ENCODE results near the gene GLT8D2.

Gene GLT8D2

DNA sequence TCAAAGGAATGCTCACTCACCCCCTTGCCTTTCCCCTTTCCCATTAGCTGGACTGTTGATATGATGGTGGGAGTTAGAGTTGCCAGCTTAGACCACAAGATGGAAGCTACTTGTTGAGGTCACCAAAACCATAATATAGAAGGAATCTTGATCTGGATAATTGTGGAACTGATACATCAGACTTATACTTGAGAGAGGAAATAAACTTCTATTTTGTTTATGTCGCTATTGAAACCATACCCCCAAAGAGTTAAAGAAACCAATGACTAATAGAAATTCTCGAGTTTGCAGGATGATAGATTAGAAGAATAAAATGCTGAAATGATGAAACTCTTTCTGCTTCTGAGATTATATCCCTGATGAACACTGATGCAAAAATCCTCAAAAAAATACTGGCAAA is 46.4 kb downstream of the GLT8D2 start:
- DNase-seq: no peak

- DNase-seq: no peak
Measured at GRCh38 chr12:104002686-104003085, 47.3 kb downstream of the GLT8D2 start.

DNA sequence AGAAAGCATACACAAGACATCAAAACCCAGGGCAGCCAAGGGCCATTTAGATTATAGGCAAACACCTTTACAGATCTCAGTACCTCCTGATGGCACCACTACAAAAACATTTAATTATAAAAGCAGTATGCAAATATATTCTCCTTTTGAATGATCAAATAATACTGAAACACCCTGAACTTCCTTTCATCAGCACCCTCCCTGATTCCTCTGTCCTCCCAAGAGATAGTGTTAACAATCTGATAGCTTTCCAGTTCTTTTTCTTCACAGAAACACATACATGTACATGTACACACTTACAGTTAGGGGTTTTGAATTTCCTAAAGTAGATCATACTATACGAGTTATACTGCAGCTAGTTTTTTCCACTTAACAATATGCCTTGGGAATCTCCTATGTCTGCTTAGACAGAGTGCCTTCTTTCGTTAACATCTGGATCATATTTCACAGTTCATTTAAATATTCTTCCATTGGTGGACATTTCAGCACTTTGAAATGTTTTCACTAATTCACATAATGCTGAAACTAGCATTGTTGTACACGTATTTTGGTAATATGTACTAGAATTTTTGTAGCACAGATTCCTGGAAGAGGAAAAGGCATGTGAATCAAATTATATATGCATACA is 49.1 kb downstream of the GLT8D2 start:
- DNase-seq: no peak

- no peak for DNase-seq
Measured at GRCh38 chr12:103998976-103999375, 51.0 kb downstream of the GLT8D2 start.

DNA sequence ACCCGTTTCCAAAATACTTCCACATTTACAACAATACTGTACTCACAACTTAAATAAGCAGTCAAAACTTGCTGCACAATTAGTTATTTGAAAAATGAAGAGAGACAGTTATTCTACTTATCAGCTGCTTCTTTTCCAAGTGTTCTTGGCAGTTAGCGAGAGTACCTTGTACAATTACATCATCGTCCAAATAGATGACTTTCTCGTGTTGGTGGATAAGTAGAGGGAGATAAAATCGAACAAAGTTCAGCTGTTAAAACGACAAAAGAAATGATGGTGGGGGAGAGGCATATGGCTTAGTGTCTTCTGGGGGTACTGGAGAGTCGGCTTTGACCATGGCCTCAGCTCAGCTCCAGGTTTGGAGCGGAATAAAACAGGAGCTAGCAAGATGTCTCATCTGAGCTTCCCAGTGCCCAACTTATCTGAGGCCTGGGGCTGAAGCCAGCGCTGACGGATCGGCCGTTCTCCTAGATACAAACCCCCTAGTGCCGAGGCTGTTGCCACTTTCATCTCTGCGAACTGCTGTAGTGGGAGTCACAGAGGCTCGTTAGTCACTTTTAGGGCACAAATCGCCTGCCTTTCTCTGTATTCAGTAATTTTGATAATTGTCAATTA is 52.6 kb downstream of the GLT8D2 start:
- no peak for DNase-seq

- no peak for DNase-seq
Measured at GRCh38 chr12:103996595-103996994, 53.4 kb downstream of the GLT8D2 start.

GRCh38 chr12:103994235-103994634 is 55.8 kb downstream of the GLT8D2 start:
- no peak for DNase-seq

DNA sequence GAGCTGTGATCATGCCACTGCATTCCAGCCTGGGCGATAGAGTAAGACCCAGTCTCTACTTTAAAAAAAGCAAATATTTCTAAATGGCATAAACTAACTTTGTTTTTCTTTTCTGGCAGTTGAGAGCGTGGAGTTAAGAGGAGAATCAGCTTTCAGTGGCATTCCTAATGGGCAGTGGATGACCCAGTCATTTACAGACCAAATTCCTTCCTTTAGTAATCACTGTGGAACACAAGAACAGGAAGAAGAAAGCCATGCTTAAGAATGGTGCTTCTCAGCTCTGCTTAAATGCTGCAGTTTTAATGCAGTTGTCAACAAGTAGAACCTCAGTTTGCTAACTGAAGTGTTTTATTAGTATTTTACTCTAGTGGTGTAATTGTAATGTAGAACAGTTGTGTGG is 63.2 kb downstream of the GLT8D2 start:
- DNase-seq: no peak

- no peak for DNase-seq
Measured at GRCh38 chr12:103978384-103978982, 71.5 kb downstream of the GLT8D2 start.

- no peak for DNase-seq
Measured at GRCh38 chr12:103975368-103975767, 74.6 kb downstream of the GLT8D2 start.

- no peak for DNase-seq
Measured at GRCh38 chr12:103973909-103974308, 76.1 kb downstream of the GLT8D2 start.

DNA sequence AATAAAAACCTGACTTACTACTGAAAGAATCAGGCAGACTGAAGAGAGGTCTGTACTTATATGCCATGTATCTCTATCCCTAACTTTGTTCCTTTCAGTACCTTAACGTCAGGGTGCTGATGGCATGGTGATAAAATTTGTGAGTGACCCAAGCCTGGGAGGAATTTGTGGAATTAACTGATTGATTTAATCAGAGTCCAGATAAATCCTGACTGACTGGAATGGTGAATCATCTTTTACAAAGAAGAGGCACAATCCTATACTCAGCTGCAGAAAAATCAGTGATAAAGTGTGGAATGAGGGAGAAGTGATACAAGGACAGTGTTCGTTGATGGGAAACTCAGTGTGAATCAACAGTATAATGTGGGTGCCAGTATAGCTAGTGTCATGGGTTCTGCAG is 80.6 kb downstream of the GLT8D2 start:
- no peak for DNase-seq

DNA sequence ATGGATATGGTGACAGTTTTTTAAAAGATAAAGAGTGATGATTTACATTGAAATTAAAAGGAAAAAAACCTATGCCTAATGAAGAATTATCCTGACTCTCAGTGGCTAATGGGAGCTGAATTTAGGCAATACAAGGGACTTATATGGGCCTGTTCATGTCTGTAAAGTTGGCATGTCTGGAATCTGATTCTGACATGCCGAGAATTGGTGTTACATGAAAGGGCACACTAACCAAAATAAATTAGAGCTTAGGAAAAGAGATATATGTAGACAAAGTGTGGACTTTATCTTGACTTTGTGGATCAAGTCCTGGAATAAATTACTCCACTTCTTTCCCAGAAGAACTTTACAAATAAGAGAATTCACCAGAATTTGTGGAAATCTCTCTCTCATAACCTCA is 83.3 kb downstream of the GLT8D2 start:
- no peak for DNase-seq

- DNase-seq: peak; percentile 83 to 99 (median 97)
Measured at GRCh38 chr12:103965590-103966504, 84.1 kb downstream of the GLT8D2 start, which contains the start of gene TDG. Gene TDG, plus strand, starts transcription at chr12:103965872. Its CDS starts 166 bp downstream, at chr12:103966038.

GRCh38 chr12:103965255-103965589 is 84.8 kb downstream of the GLT8D2 start:
- no peak for DNase-seq

DNA sequence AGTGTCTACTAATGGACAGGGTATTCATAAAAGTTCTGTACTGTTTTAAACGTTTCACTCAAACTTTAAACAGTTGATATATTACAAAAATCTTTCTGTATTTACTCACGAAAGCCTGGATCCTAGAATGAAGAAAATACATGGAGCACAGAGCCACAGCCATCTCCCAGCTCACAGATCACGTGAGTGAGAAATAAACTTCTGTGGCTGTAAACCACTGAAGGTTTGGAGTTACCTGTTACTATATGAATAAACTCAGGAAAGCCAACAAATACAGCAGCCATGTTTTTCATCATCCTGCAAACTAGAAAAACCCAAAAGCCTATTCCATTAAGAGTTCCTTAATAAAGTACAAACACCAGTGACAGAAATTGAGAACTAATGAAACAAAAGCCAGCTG is 85.2 kb downstream of the GLT8D2 start:
- DNase-seq: no peak

DNA sequence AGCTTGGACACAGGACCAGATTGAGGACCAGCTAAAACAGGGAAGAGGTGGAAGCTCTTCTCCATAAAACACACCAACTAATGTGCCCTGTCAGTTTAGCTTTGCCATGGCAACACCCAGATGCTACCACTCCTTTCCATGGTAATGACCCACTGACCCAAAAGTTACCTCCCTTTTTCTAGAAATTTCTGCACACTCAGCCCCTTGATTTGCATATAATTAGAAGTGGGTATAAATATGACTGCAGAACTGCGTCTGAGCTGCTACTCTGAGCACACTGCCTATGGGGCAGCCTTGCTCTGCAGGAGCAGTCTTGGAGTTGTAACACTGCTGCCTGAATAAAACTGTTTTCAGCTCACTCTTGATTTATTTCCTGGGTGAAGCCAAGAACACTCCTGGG is 87.5 kb downstream of the GLT8D2 start:
- DNase-seq: no peak

GRCh38 chr12:103960616-103961227 is 89.3 kb downstream of the GLT8D2 start:
- no peak for DNase-seq

DNA sequence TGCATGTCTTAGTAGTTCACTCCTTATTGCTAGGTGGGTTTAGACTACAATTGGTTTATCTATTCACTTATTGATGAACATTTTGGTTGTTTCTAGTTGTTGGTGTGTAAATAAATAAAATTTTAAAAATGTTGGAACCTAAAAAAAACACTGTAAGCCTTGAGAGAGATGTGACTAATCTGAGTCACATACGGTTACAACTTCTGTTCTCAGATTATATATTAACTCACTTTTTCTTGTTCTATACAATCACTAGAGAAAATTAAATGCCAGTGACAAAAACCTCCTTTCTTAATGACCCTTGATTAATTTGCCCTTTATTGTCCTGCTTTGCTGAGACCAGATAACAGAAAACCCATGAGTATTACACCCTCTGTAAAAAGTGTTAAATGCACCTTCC is 91.4 kb downstream of the GLT8D2 start:
- no peak for DNase-seq

- no peak for DNase-seq
Measured at GRCh38 chr12:103957865-103958388, 92.1 kb downstream of the GLT8D2 start.

GRCh38 chr12:103956509-103957027 is 93.4 kb downstream of the GLT8D2 start:
- DNase-seq: peak in 13 of 56 donors; percentile 25 to 72 (median 46)
